Common myeloid progenitor, CD34-positive (primary cell): ENCODE results near the gene MGAT4A.

Experiments
- CTCF ChIA-PET: fragments of 350-600 bp; sonication (Branson Sonifier 250); formaldehyde crosslinking; loops from one replicate; lab custom pipeline; 2021; ENCODE audit warnings: antibody characterized with exemption; lab: Charles Lee
- POLR2A ChIA-PET: fragments of 350-600 bp; sonication (Branson Sonifier 250); formaldehyde crosslinking; loops from one replicate; lab custom pipeline; 2021; ENCODE audit warnings: antibody characterized with exemption; lab: Charles Lee
- DNase-seq, 3 donors: peaks; one replicate each; pipeline versions ENCODE4 v3.0.0 to v3.0.0-alpha.2; 2013
- H3K27ac ChIP-seq, 2 experiments: 1 replicate in 1 of 2; 2 replicates in 1 of 2; pipeline ENCODE4 v1.7.0; 2013; ENCODE audit warnings: inconsistent platforms in 2 of 2, low read length in 2 of 2, mild to moderate bottlenecking in 2 of 2, low read depth in 1 of 2, moderate library complexity in 1 of 2; ENCODE audit not compliant: severe bottlenecking in 2 of 2, insufficient read depth in 1 of 2, poor library complexity in 1 of 2
- H3K27me3 ChIP-seq, 5 experiments: replicated peaks in 2 of 5; 1 replicate in 3 of 5; 2 replicates in 2 of 5; pipeline versions ENCODE4 v1.6.1 to v1.7.0; 2013; ENCODE audit warnings: low read length in 4 of 5, mild to moderate bottlenecking in 2 of 5, moderate library complexity in 2 of 5, inconsistent platforms in 1 of 5; ENCODE audit not compliant: insufficient read depth in 5 of 5, control insufficient read depth in 4 of 5
- H3K36me3 ChIP-seq, 4 experiments: 1 replicate in 2 of 4; 2 replicates in 2 of 4; pipeline versions ENCODE4 v1.6.1 to v1.7.0; 2013; ENCODE audit warnings: low read length in 3 of 4, control low read depth in 1 of 4, mild to moderate bottlenecking in 1 of 4; ENCODE audit not compliant: control insufficient read depth in 4 of 4, insufficient read depth in 4 of 4
- H3K4me1 ChIP-seq, 4 experiments: 1 replicate in 3 of 4; 2 replicates in 1 of 4; pipeline versions ENCODE4 v1.6.1 to v1.7.1; 2013; ENCODE audit warnings: low read length in 3 of 4, mild to moderate bottlenecking in 3 of 4, control low read depth in 1 of 4, inconsistent platforms in 1 of 4, moderate library complexity in 1 of 4; ENCODE audit not compliant: control insufficient read depth in 4 of 4, insufficient read depth in 4 of 4; ENCODE audit errors: control extremely low read depth in 1 of 4
- H3K4me3 ChIP-seq, 7 experiments: 1 replicate in 4 of 7; 2 replicates in 3 of 7; pipeline versions ENCODE4 v1.5.1 to v1.7.0; 2013; ENCODE audit warnings: mild to moderate bottlenecking in 7 of 7, low read length in 6 of 7, moderate library complexity in 6 of 7, inconsistent platforms in 2 of 7, low read depth in 2 of 7, control low read depth in 1 of 7; ENCODE audit not compliant: insufficient read depth in 4 of 7, control insufficient read depth in 1 of 7; ENCODE audit errors: extremely low read depth in 1 of 7
- H3K9me3 ChIP-seq, 5 experiments: 1 replicate in 4 of 5; 2 replicates in 1 of 5; pipeline versions ENCODE4 v1.6.1 to v1.7.1; 2013; ENCODE audit warnings: low read length in 4 of 5, mild to moderate bottlenecking in 2 of 5, inconsistent platforms in 1 of 5, low read depth in 1 of 5, moderate library complexity in 1 of 5; ENCODE audit not compliant: control insufficient read depth in 4 of 5, insufficient read depth in 2 of 5; ENCODE audit errors: control extremely low read depth in 1 of 5
- WGBS: methylation state at CpG from one replicate; pipeline ENCODE4 v1.1.5; 2013; ENCODE audit not compliant: insufficient coverage; 5-methylcytosine and 5-hydroxymethylcytosine counted together

The MGAT4A gene

GRCh38 chr2:98647636-98648035, 83.3 kb downstream of the MGAT4A start:
- no peak for DNase-seq
- no peak overlapping the region for H3K4me3 ChIP-seq
- peaks cover 0 to 20% (median 10%) of the 10 kb centered on the region in 4 experiments for H3K36me3 ChIP-seq
- H3K4me1 ChIP-seq: peaks cover 0 to 1% (median 0%) of the 10 kb centered on the region in 4 experiments
- CTCF ChIA-PET: interaction anchor here (1.8 to 2.2 kb wide), 2 partner anchors 14 to 418 kb away, joined by 9 to 19 read pairs; no protein-coding TSS in a partner anchor
- POLR2A ChIA-PET: no interaction called here
- no peak overlapping the region for H3K27ac ChIP-seq
- no peaks in the 10 kb centered on the region for H3K9me3 ChIP-seq
- no peaks in the 10 kb centered on the region for H3K27me3 ChIP-seq
- WGBS: 77% methylated on average over 5 of the region's 5 CpGs

- H3K36me3 ChIP-seq: peaks cover 0 to 26% (median 19%) of the 10 kb centered on the region in 4 experiments
- 76% methylated on average over 2 of the region's 5 CpGs for WGBS
- H3K4me1 ChIP-seq: no peaks in the 10 kb centered on the region
Measured at GRCh38 chr2:98643496-98644100, 87.3 kb downstream of the MGAT4A start.

DNA sequence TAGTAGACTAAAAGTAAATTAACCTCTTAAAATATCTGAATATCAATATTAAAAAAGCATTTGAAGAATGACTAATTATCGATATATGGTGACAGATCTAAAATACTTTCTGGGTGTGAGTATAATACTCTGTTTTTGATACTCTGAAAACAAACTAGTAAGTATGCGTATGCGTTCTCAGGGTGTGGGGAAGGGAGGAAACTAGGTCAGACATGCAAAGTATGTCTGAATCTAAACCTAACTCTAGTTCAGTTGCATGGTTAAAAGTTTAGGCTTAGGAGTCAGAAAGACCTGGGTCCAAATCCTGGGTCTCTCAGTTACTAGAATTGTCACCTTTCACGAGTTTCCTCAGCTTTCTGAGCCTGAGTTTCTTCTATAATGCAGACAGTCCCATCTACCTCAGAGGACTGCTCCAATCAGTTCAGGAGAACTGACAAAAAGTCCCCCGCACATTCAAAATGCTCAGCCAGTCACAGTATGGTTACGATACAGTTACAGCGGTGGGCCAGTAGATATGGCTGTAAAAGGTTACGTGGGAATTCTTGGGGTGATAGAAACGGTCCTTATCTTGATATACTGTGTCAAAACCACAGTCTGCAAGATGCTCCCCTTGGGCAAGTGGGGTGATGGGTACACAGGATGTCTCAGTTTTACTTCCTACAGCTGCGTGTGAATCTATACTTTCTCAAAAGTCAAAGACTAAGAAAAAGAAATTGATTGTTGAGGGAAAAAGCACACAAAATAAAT, 93.4 kb downstream of the MGAT4A start:
- CTCF ChIA-PET: interaction anchor here (1.0 kb wide), 1 partner anchor 11 kb away, joined by 3 read pairs; no protein-coding TSS in a partner anchor
- Histone ChIP-seq H3K27me3 (no peaks in the 10 kb centered on the region), H3K4me3 (no peak overlapping the region), H3K27ac (no peak overlapping the region), H3K9me3 (no peaks in the 10 kb centered on the region), H3K4me1 (no peaks in the 10 kb centered on the region), H3K36me3 (peaks cover 3 to 47% (median 26%) of the 10 kb centered on the region in 4 experiments)
- WGBS: 93% methylated on average over 5 of the region's 10 CpGs
- DNase-seq: no peak
- POLR2A ChIA-PET: no interaction called here

More at GRCh38 chr2:98643496-98644100, 87.3 kb downstream of the MGAT4A start:
- POLR2A ChIA-PET: no interaction called here
- Histone ChIP-seq H3K4me3 (no peak overlapping the region), H3K27me3 (no peaks in the 10 kb centered on the region), H3K9me3 (no peaks in the 10 kb centered on the region), H3K27ac (no peak overlapping the region)
- CTCF ChIA-PET: interaction anchor here (1.1 to 1.2 kb wide), 2 partner anchors 192 to 194 kb away, joined by 3 read pairs; no protein-coding TSS in a partner anchor
- no peak for DNase-seq

DNA sequence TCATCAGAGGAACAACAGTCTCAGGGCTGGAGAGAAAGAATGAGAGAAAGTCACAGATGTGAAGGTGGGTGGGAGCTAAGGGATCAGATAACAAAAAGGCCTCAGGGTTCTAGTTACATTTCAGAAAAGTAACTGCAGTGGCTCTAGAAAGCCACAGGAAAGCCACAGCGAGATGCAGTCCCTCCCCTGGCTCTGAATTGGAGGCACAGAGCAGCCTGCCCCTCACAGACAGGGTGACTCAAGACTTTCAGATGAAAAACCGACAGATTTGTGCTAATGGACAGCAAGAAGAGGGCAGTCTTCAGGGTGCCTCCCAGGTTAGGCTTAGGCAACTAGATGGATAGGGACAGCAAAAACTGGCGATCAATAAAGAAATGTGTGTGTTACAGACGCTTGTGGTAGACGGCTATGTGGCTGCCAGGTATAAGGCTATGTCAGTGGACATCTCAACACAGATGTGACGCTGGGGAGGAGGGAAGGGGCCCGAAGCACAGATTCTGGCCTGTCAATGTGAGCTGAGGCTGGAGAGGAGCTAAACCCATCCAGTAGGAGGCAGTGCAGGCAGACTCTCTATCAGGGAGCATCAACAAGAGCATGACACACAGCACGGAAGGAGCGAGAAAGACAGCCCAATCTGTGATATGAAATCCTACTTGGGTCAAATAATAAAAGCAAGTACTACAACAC, 96.4 kb downstream of the MGAT4A start:
- WGBS: 95% methylated on average over 7 of the region's 9 CpGs
- Histone ChIP-seq H3K4me1 (no peaks in the 10 kb centered on the region), H3K36me3 (peaks cover 5 to 51% (median 33%) of the 10 kb centered on the region in 4 experiments), H3K4me3 (no peak overlapping the region), H3K9me3 (no peaks in the 10 kb centered on the region), H3K27me3 (no peaks in the 10 kb centered on the region), H3K27ac (no peak overlapping the region)
- ChIA-PET POLR2A (no interaction called here), CTCF (interaction anchor here (1.3 to 2.9 kb wide), 2 partner anchors 14 to 221 kb away, joined by 4 to 9 read pairs; no protein-coding TSS in a partner anchor)
- peak in 2 of 3 donors; percentile 17 to 19 for DNase-seq

- Histone ChIP-seq H3K4me3 (no peak overlapping the region), H3K36me3 (peaks cover 7 to 51% (median 29%) of the 10 kb centered on the region in 4 experiments), H3K27ac (no peak overlapping the region), H3K9me3 (no peaks in the 10 kb centered on the region), H3K4me1 (no peaks in the 10 kb centered on the region), H3K27me3 (no peaks in the 10 kb centered on the region)
- DNase-seq: no peak
- POLR2A ChIA-PET: no interaction called here
- 100% methylated on average over 3 of the region's 3 CpGs for WGBS
- CTCF ChIA-PET: interaction anchor here (2.9 kb wide), 1 partner anchor 16 kb away, joined by 9 read pairs; no protein-coding TSS in a partner anchor
Measured at GRCh38 chr2:98632351-98632750, 98.6 kb downstream of the MGAT4A start.

DNA sequence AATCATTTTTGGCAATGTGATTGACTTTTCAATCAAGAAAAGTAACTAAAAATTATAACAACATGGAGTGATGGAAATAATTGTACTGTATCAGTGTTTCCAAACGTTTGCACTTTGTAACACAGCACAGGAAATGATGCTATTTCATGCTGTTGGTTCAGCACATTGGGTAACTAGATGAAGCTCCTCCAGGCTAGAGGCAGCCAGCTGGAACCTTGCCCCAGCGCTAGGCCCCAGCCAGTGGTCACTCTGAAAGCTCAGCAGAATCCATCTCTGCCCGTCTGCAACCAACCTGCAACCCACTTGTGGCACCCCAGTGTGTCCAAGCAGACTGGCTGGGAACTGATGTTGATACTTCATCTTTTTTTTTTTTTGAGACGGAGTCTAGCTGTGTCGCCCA, 107.3 kb downstream of the MGAT4A start:
- H3K4me3 ChIP-seq: no peak overlapping the region
- no peak overlapping the region for H3K27ac ChIP-seq
- 100% methylated on average over 2 of the region's 5 CpGs for WGBS
- peaks cover 3 to 26% (median 12%) of the 10 kb centered on the region in 4 experiments for H3K36me3 ChIP-seq
- POLR2A ChIA-PET: interaction anchor here (0.8 kb wide), 1 partner anchor 16 kb away, joined by 5 read pairs; the partner anchor contains the start of genes COA5 and UNC50
- DNase-seq: no peak
- H3K4me1 ChIP-seq: no peaks in the 10 kb centered on the region
- CTCF ChIA-PET: no interaction called here
- no peaks in the 10 kb centered on the region for H3K27me3 ChIP-seq
- H3K9me3 ChIP-seq: no peaks in the 10 kb centered on the region
